GM21723 (cell line): ENCODE results near the gene RANBP3L.
"Not testable (repeated sequence)": the region's sequence is repeated elsewhere in the genome, so short reads cannot be mapped to it uniquely, and the experiment has no call there.

Experiments
- ATAC-seq: cut with Tn5 transposase; IDR thresholded peaks from one replicate; pipeline ENCODE4 v1.9.1; 2021; ENCODE audit warnings: mild to moderate bottlenecking, moderate library complexity; ENCODE audit not compliant: unreplicated experiment

The RANBP3L gene

DNA sequence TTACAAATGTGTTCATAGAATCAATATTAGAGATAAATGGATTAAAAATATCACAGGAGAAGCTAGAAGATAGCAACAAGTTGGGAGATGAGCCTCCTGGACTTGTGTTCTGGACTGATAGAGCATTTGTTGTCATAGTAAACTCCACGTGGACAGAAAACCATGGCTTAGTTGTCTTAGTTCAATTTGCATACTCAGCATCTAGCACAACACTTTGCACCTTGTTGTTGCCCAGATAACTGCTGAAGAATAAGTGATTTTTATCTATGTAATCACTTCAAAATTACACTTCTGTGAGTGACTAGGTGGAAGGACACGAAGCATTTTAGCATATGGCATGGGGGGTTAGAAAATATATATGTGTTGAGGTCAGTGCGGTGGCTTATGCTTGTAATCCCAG is 4.0 kb downstream of the RANBP3L start:
- no peak for ATAC-seq

DNA sequence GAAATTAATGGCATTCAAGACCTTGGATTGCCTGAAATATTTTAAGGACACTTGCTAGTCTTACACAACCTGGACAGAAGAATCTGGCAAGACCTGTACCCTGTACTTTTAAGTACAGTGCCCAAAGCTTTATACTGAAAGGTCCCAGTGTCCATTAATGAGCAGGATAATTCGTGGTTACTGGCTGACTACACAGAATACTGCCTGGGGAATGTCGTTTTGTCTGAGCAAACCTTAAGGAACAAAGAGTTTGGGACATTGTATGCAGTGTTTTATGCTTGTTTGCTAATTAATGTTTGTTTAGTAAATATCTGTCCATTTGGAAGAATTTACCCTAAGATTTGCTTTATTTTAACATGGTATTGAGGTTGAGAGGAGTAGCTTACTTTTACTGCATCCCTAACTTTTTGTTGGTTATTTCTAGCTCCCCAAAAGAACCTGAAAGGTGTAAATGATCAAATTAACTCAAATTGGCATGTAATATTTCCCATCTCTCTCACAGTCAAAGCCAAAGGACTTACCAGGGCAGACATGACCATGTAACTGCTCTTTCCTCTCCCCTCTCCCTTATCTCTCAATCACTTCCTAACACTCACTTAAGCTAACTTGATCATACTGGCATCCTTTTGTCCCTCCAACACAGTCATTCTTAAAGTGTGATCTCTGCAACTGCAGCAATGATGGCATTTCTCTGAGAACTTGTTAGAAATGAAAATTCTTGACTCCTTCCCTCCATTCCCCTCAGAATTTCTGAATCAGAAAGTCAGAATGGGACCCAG is 15.7 kb downstream of the RANBP3L start:
- ATAC-seq, result no peak

DNA sequence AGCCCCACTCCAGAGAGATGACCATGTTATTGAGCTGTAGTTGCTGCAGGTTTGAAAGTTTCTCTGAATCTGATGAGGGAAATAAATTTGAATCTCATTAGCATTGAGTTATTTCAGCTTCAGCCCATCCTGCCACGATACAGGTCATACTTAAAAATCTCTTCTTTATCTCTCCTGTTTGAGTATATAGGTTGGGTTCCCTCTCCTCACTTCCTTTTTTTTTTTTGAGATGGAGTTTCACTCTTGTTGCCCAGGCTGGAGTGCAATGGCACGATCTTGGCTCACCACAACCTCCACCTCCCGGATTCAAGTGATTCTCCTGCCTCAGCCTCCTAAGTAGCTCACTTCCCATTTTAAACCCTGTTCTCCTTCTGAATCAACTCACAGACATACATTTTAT is 17.9 kb downstream of the RANBP3L start:
- ATAC-seq, result not testable (repeated sequence)

DNA sequence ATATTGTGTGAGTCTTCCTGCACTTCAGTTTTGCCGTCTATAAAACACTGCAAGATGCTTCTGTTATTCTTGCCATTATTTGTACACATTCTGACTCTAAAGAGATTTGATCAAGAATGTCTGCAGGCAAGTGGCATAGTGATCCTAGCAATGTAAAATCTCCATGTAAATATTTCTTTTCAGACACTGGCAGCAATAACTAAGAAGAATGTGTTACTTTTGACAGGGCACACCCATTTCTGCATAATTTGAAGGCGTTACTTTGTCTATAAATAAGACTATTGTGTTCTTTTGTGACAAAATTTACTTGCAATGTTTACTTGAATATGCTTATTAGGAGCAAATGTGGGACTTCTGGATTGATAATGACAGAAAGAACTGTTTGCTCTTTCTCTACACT is 20.1 kb downstream of the RANBP3L start:
- no peak for ATAC-seq

DNA sequence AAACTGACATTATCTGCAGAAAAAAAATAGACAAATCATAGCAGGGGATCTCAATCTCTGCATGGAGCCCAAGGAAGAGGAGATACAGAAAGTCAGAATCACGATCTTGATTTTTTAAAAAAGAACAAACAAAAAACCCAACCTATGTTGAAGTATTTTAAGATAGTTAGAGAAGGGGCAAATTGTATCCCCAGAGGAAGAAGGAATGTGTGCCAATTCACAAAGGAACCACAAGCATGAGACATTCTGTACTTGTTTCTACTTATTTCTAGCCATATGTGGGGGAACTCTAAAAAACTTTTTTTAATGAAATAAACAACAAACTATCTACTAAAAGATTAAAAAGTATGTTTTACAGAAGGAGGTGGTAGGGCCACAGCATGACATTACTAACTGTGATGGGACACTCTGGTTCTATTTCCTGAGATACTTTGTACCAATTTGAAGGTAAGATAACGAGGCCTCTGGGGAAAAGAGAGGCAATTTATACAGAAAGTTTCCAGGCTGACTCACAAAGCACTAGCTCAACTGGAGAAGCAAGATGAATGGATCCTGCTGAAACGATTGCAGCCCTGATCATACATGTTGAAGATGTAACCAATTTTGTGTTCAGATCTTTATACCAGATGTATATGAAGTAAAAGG is 22.5 kb downstream of the RANBP3L start:
- ATAC-seq, result no peak

DNA sequence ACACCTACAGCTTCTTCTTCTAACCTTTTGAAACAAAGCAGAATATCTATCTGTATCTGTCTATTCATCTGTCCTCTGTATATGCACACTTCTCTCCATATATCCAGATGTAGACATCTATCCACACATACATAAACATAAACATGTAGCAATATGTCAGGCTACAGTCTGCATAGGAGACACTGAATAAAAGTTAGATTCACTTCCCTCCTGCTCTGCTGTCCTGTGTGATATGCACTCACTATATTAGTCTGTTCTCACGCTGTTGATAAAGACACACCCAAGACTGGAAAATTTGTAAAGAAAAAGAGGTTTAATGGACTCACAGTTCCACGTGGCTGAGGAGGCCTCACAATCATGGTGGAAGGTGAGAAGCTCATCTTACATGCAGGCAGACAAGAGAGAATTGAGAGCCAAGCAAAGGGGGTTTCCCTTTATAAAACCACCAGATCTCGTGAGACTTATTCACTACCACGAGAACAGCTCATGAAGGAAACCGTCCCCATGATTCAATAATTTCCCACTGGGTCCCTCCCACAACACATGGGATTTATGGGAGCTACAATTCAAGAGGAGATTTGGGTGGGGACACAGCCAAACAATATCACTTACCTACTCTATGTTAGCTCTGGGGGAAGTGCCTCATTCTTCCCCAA is 24.1 kb downstream of the RANBP3L start:
- no peak for ATAC-seq

DNA sequence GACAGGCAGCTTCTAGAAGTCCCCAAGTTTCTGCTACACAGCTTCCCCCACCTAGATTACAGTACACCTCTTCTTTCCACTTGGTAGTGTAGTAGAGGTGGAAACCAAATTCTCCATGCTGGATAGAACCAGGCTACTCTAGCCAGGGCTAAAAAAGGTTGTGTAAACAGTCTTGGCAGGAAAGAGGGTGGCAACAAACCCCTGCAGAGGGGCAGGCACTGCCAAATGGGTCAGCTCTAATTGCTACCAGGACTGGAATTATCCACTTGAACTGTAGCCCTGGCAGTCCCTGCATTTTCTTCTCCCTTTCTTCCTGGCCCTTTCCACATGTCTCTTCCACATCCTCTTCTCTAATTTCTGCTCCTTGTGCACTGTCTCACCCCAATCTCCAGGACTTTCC is 24.8 kb downstream of the RANBP3L start:
- ATAC-seq, result no peak

DNA sequence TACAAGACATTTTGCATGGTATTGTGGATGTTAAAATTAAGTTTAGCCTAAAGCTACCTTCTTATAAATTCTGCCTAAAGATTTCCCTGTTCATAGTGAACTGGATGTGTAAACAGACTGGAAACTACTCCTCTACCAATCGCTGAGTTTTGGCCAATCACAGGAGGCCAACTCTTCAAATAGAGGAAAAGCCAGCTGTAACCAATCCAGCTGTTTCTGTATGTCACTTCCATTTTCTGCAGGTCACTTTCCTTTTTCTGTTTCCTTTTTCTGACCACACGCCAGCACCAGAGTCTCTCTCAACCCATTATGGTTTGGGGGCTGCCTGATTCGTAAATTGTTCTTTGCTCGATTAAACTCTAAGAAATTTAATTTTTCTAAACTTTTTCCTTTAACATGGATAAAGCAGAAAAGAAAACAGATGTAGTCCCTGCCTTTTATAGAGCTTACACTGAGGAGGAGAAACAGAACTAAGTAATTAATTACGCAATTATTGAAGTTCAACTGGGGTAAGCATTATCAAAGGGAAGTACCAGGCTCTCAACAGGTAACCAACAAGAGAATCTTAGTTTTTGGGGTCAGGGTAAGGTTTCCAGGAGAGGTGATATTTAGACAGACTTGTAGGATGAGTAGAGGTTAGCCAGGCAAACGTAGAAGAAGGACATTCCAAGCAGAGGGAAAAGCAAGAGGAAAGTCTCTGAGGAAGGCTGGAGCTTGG is 27.7 kb downstream of the RANBP3L start:
- no peak for ATAC-seq

DNA sequence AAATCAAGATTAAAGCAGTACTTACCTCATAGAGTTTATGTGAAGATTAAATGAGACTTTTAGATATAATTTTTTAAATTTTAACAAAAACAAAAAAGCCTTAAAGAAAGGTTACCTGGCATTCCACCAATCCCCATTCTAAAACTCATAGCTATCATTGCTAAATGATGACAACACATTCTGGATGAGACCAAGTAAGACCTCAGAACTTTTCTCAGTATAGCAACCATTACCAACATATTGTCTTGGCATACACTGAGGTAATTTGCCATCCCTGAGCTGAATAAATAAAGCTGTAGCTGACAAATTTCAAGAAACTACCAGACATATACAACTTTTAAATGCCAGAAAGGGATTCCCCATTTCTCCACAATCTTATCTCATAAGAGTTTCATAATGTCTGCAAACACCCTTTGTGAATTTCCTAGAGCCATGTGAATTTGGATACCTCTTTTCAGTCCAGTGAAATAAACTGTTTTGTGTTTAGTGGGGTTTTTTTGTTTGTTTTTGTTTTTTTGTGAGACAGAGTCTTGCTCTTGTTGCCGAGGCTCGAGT is 29.5 kb downstream of the RANBP3L start:
- ATAC-seq, result no peak

DNA sequence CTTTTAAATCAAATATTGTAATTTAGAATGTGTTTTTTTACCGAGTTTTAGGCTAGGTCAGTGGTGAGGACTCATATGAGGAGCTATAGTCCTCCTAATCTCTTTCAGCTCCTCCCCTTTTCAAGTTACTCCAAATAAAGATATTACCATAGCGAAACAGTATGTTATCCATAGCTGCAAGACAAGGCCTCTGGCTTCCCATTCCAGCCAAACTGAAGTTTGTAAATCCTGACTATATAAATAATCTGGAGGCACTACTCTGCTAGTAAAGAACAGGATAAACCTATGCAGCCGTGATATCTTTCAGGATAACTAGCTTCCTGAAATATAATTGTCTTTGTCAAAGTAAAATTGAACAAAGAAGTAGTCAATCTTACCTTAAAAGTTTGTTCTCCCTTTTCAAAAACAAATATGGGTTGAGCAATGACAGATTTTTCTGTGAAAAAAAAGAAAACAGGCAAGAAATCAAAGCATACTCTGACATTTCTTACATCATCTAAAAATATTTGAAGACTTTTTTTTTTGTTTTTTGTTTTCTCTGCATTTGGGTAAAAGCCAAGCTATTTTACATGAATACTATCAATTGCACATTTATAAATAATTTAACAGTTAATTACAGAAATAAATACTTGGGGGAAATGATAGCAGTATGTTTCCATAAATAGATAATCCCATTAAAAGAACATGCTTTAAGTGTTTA is 30.7 kb downstream of the RANBP3L start:
- no peak for ATAC-seq

DNA sequence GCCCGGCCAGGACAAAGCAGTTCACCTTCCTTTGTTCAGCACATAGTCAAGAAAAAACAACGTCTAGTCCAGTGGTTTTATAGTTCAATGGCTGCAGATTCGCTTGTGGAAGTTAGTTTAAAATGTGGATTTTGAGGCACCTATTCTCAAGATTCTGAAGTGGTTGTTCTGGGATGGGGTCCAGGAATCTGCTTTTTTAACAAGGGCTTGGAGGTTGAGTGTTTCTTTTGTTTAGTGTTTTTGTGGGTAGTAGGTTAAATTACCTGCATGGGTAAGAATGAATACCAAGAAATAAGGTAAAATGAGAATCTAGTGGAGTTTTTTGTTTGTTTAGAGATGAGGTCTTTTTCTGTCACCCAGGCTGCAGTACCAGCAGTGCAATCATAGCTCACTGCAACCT is 31.5 kb downstream of the RANBP3L start:
- no peak for ATAC-seq

DNA sequence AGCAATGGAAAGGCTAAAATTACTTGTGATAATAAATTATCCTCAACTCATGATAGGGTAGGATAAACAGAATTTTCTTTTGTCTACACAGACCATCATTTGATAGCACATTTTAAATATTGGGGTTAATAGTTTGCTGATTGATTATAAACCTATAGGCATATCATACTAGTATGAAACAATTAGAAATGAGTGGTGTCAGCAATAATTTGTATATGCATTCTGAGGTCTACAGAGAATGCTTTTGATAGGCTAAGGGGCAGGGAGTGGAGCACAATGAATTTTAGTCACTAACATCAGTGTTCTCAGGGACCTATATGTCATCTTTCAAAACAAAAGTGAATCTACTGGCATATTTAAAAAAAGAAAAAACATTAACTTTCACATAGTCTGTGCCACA is 32.2 kb downstream of the RANBP3L start:
- ATAC-seq, result no peak

DNA sequence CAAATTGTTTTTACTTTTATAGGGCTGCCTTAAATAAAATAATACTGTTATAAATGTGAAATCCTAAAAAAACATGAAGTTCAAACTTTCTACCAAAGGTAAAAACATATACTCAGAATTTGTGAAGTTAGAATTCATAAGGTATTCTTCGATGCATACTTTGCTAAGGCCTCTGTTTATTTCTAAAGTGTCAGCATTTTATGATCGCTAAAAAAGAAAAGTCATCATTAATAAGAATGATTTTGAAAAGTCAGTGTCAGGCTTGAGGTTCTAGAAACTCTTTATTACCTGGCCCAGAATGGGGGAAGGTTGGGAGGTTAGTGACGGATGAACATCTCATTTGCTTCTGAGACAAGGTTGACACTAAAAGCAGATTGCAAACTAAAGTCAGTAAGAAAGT is 33.8 kb downstream of the RANBP3L start:
- ATAC-seq, result no peak

DNA sequence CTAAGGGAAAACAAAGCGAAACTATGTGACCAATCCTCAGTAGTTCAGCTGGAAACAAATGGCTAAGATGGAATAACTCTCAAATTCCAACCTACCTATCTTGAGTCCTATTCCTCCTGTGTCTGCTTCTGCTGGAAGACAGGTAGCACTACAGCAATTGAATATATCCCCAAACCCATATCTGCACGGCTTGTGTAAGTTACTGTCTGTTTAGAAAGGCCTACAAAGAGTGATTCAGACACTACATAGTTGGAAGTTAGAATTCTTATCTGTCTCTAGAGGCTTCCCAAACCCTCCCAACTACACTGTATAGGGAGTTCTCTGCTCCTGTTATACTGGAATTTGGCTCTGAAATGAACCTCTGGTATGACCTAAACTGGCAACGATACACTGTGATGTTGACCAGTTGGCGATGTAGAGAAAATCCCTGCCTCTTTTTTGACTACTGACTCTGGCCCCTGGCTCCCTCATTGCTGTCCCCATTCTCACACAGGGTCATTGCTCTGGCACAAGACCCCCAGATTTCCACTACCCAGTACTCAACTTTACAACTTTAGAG is 37.4 kb downstream of the RANBP3L start:
- ATAC-seq, result no peak

DNA sequence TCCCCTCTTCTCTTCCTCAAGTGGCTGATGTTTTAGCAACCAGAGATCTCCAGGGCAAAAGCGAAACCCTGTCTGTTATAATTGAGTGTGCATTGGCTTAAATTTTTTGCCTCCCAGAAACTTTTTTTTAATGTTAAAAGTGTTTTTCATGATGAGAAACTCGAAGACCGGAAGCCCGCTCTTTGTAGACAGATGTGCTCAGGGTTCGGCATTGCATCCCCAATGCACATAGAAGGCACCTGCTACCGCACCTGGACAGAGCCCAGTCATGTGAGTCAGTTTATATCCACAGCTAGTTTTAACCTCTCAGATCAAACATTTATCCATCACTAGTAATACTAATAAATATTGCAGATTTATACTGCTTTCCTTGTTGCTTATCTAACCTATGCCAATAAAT is 40.5 kb downstream of the RANBP3L start:
- ATAC-seq, result no peak

DNA sequence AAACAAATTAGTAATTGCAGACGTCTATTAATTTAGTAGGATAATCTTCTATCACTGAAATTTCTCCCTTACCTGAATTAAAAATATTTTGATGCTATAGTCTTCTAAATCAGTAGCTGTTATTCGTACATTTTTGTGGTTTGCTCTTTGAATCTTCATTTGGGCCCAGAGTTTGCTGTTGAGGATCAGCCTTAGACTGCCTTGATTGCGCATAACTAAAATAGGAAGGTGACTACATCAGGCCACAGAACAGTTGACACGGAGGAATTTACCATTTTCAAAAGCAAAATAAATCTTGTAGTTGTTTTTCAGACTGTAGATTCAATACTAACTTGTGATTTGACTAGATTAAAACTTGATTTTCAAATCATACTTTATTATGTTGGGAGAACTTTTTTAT is 48.1 kb downstream of the RANBP3L start:
- no peak for ATAC-seq

DNA sequence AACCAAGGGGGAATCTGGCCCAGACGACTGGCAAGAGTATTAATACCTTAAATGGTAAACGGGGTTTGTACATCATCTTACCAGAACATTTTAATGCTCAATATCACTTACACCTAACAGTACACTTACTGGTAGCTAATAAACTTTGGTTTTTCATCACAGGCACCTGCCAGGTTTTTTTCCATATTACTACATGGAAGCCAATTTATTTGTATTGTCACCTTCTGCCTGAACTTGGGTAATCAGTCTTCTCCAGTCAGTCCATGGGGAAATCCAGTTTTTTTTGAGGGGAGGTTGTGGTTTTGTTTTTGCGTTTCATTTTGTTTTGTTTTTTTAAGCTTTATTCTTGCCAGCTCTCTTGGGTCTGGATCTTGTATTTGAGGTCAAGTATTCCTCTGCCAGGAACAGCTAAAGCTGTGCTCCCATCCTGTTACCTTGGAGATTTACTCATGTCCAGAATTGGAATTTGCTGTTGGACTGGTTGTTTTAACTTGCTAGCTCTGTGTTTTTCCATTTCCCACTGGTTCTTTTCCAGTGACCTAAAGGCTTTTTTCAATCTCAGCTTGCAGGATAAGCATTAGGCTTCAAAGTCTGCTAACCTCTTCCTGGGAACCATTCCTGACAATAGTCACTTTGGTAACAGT is 48.9 kb downstream of the RANBP3L start:
- no peak for ATAC-seq

DNA sequence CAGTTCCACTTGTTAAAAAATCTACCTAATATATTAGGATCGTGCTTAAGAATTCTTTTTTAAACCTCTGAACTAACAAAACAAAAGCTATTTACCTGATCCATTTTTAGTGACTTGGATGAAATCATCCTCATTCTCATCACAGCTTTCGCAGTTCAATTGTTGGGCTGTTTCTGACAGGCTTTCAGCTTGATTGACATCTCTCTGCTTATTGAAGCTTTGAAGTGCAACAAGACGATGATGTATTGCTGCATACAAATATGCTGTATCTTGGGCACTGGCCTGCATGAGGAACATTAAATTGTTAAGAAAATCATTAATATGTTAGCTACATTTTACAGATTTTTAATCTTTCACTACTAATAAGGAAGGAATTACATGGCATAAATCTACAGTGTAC is 50.5 kb downstream of the RANBP3L start:
- ATAC-seq, result no peak

DNA sequence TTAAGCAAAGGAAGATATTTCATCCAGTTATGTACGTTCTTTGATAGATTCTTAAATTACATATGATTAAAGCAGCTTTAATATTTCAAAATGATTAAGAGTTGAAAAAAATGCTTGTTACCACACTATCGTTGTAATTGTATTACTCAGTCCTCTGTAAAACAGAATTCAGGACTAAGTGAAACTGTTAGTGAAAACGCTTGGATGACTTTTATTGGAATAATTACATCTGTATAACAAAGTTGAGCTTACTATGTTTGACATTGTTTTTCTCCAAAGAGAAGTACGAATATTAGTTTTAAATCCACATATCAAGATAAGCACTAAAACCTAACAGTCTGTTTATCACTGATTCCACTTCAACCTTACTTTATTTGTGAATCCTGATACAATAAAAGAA is 51.3 kb downstream of the RANBP3L start:
- no peak for ATAC-seq
